Epithelial cell of esophagus (primary cell): ENCODE data around the gene ACKR2.
A peak's percentile ranks its signal among the peaks of the same experiment; 100 is the strongest.

ENCODE experiments used
- DNase-seq: peaks from one replicate; pipeline ENCODE4 v3.0.0; 2010; ENCODE audit warnings: low read depth
- H3K4me3 ChIP-seq: 2 replicates; pipeline ENCODE4 v1.5.1; 2011; ENCODE audit warnings: mild to moderate bottlenecking, low read length, control low read depth
- TF ChIP-seq, protein P1 (sequence below): IDR thresholded peaks from 2 replicates; pipeline ENCODE4 v1.5.1; 2011; ENCODE audit warnings: low read depth, mild to moderate bottlenecking, low read length, control low read depth, inconsistent platforms; ENCODE audit not compliant: insufficient read depth; ENCODE audit errors: missing control alignments

Gene ACKR2

GRCh38 chr3:42771271-42771670 lies 38.0 kb upstream of the ACKR2 start:
- TF ChIP-seq, protein P1, sequence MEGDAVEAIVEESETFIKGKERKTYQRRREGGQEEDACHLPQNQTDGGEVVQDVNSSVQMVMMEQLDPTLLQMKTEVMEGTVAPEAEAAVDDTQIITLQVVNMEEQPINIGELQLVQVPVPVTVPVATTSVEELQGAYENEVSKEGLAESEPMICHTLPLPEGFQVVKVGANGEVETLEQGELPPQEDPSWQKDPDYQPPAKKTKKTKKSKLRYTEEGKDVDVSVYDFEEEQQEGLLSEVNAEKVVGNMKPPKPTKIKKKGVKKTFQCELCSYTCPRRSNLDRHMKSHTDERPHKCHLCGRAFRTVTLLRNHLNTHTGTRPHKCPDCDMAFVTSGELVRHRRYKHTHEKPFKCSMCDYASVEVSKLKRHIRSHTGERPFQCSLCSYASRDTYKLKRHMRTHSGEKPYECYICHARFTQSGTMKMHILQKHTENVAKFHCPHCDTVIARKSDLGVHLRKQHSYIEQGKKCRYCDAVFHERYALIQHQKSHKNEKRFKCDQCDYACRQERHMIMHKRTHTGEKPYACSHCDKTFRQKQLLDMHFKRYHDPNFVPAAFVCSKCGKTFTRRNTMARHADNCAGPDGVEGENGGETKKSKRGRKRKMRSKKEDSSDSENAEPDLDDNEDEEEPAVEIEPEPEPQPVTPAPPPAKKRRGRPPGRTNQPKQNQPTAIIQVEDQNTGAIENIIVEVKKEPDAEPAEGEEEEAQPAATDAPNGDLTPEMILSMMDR = no peak
- H3K4me3 ChIP-seq = no peak overlapping the region
- peak; percentile 57 for DNase-seq

GRCh38 chr3:42772670-42773408 lies 36.4 kb upstream of the ACKR2 start, which contains the start of gene CCDC13:
Gene CCDC13 (minus strand): TSS chr3:42773253. CDS start chr3:42758345, 14,908 bp downstream.
- peak; percentile 71 for DNase-seq
- TF ChIP-seq, protein P1 = no peak
- H3K4me3 ChIP-seq = peak within 1 kb of the TSS; percentile 42

- no peak for DNase-seq
- H3K4me3 ChIP-seq = peak overlapping the region; percentile 42
- TF ChIP-seq, protein P1 = no peak
These were observed 35.9 kb upstream of the ACKR2 start for GRCh38 chr3:42773409-42773751.

DNA sequence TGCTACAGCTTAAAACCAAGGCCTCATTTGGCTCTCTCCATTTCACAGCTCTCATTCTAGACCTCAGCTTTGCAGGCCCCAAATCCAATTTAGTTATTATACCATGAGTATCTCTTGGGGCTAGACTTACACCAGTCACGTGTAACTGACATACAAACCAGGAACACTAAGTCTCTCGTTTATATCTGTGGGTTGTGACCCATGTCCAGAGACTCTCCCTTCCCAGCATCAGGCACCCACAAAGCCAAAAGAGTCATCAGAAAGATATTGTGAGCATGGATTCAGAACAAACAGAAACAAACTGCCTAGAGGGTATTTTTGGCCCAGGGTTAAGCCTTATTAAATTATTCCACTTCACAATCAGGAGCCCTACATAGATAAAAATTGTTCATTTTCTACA lies 30.6 kb upstream of the ACKR2 start:
- TF ChIP-seq, protein P1 = no peak
- no peak overlapping the region for H3K4me3 ChIP-seq
- no peak for DNase-seq

DNA sequence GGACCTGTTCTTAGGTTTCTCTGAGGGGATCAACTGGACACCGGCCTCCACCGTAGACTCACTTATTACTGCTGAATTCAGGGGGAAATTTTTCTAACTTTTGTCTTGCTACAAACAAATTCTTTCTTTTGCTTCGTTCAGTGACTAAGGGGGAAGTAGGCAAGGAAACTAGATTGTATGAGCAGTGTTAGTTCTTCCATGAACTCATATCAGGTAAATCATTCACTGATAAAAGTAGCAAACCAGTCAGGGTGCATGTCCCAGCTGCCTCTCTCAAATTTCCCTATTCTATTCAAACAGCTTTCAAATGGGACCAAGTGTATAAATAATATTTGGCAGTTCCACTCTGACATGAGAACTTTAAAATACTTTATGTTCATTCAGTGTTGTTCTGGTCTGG lies 28.8 kb upstream of the ACKR2 start:
- DNase-seq = no peak
- TF ChIP-seq, protein P1 = no peak
- H3K4me3 ChIP-seq = no peak overlapping the region

- peak; percentile 73 for DNase-seq
These were observed 28.1 kb upstream of the ACKR2 start for GRCh38 chr3:42780892-42781700.

More at GRCh38 chr3:42780892-42781700, 28.1 kb upstream of the ACKR2 start:
- TF ChIP-seq, protein P1 = peak; percentile 67
- no peak overlapping the region for H3K4me3 ChIP-seq
